ENCODE results near the gene ZNF646.

Gene ZNF646

DNA sequence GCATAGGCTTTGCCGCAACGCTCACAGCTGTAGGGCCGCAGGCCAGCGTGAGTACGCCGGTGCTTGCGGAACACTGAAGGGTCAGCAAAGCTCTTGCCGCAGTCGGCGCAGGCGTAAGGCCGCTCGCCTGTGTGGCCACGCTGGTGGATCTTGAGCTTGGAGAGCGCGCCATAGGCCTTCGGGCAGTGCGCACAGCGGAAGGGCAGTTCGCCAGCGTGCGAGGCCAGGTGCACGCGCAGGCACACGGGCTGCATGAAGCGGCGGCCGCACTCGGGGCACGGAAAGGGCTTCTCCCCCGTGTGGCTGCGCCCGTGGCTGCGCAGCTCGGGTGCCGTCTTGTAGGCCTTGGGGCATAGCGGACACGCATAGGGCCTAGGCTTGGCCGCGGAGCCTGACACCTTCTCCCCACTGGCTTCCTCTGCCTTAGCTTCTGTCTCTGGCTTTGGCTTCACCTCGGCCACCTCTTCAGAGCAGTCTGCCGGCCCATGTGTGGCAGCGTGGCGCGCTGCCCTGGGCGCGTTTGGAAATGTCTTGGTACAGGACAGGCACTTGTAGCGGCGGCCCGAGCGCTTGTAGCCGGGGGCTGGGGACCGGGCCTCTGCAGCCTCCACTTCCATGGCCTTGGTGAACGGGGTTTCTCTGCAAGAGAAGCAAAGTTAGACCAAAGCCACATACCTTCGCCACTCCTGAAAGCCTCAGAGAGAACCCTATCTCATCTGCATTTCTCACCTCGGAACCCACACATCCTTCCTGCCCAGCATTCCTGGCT is 10.2 kb upstream of the ZNF646 start:
- Histone ChIP-seq H3K9me3 (ENCODE audit: insufficient read depth, low read depth, low read length) (no peaks in the 10 kb centered on the region), H3F3A (ENCODE audit: low read depth) (0 out of 2 replicates have a peak, but pooled peaks cover 5% of the 10 kb centered on the region), H3K4me2 (ENCODE audit: low read depth, low read length, poor library complexity, severe bottlenecking) (peak overlapping the region; percentile 75), H3K36me3 (ENCODE audit: insufficient read depth, low read length) (peaks cover 36% of the 10 kb centered on the region; the same call in 1 of the 2 replicates), H3K27me3 (ENCODE audit: insufficient read depth, low read length, poor library complexity, severe bottlenecking) (no peaks in the 10 kb centered on the region), H3K9me2 (replicated peaks; ENCODE audit: low read depth, low read length) (no peaks in the 10 kb centered on the region), H3K4me1 (ENCODE audit: insufficient read depth, low read length, poor library complexity, severe bottlenecking) (peaks cover 27% of the 10 kb centered on the region), H3K79me2 (ENCODE audit: insufficient read depth, low read length) (peaks cover 33% of the 10 kb centered on the region; the same call in 1 of the 2 replicates), H3K4me3 (ENCODE audit: low read length, poor library complexity, severe bottlenecking) (peak overlapping the region; percentile 37), H4K20me1 (ENCODE audit: insufficient read depth, low read length, poor library complexity, severe bottlenecking) (peaks cover 8% of the 10 kb centered on the region), H2AFZ (ENCODE audit: low read length) (no peak overlapping the region), H3K9ac (ENCODE audit: low read depth, low read length, poor library complexity, severe bottlenecking) (peak overlapping the region; percentile 45)
- no peak for TF ChIP-seq EZH2phosphoT487 (IDR thresholded peaks at IDR 0.05; ENCODE audit: borderline replicate concordance)
- TF ChIP-seq, protein P1, sequence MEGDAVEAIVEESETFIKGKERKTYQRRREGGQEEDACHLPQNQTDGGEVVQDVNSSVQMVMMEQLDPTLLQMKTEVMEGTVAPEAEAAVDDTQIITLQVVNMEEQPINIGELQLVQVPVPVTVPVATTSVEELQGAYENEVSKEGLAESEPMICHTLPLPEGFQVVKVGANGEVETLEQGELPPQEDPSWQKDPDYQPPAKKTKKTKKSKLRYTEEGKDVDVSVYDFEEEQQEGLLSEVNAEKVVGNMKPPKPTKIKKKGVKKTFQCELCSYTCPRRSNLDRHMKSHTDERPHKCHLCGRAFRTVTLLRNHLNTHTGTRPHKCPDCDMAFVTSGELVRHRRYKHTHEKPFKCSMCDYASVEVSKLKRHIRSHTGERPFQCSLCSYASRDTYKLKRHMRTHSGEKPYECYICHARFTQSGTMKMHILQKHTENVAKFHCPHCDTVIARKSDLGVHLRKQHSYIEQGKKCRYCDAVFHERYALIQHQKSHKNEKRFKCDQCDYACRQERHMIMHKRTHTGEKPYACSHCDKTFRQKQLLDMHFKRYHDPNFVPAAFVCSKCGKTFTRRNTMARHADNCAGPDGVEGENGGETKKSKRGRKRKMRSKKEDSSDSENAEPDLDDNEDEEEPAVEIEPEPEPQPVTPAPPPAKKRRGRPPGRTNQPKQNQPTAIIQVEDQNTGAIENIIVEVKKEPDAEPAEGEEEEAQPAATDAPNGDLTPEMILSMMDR (conservative IDR thresholded peaks at IDR 0.05; ENCODE audit: low read length) = no peak

DNA sequence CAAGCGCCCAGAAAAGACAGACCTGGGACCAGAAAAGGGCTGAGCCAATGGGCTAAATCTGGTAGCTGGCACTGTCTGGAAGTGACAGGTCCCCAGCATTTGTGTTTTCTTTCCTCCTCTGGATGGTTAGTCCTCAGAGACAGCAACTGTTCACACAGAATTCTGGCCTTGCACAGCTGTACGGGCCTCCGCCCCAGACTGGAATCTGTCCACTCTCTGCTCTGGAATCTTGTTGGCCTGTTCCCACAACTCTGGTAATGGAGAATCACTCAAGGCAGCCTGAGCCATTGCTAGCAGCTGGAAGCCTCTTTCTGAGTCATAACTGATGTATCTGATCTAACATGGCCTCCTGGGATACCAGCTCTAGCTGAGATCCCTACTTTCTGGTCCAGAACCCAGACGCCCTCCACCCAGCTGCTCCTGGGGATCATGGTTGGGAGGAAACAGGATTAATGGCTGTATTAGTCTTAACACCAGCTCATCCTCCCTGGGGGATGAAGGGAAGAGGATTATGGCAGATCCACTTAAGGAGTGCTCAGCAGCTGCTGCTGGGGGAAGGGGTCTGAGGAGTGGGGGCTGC is 9.2 kb upstream of the ZNF646 start:
- 0 out of 2 replicates have a peak, but pooled peaks cover 5% of the 10 kb centered on the region for H3F3A ChIP-seq (ENCODE audit: low read depth)
- TF ChIP-seq EZH2phosphoT487 (IDR thresholded peaks at IDR 0.05; ENCODE audit: borderline replicate concordance) = no peak
- TF ChIP-seq, protein P1 (conservative IDR thresholded peaks at IDR 0.05; ENCODE audit: low read length) = no peak
- peaks cover 31% of the 10 kb centered on the region; the same call in 1 of the 2 replicates for H3K36me3 ChIP-seq (ENCODE audit: insufficient read depth, low read length)
- peaks cover 38% of the 10 kb centered on the region; the same call in 1 of the 2 replicates for H3K79me2 ChIP-seq (ENCODE audit: insufficient read depth, low read length)
- H3K9ac ChIP-seq (ENCODE audit: low read depth, low read length, poor library complexity, severe bottlenecking) = peak overlapping the region; percentile 45
- peak overlapping the region; percentile 75 for H3K4me2 ChIP-seq (ENCODE audit: low read depth, low read length, poor library complexity, severe bottlenecking)
- H3K9me3 ChIP-seq (ENCODE audit: insufficient read depth, low read depth, low read length) = no peaks in the 10 kb centered on the region
- H3K4me1 ChIP-seq (ENCODE audit: insufficient read depth, low read length, poor library complexity, severe bottlenecking) = peaks cover 30% of the 10 kb centered on the region
- H3K27me3 ChIP-seq (ENCODE audit: insufficient read depth, low read length, poor library complexity, severe bottlenecking) = no peaks in the 10 kb centered on the region
- no peak overlapping the region for H2AFZ ChIP-seq (ENCODE audit: low read length)
- H3K4me3 ChIP-seq (ENCODE audit: low read length, poor library complexity, severe bottlenecking) = peak overlapping the region; percentile 37
- H3K9me2 ChIP-seq (replicated peaks; ENCODE audit: low read depth, low read length) = no peaks in the 10 kb centered on the region
- peaks cover 8% of the 10 kb centered on the region for H4K20me1 ChIP-seq (ENCODE audit: insufficient read depth, low read length, poor library complexity, severe bottlenecking)

DNA sequence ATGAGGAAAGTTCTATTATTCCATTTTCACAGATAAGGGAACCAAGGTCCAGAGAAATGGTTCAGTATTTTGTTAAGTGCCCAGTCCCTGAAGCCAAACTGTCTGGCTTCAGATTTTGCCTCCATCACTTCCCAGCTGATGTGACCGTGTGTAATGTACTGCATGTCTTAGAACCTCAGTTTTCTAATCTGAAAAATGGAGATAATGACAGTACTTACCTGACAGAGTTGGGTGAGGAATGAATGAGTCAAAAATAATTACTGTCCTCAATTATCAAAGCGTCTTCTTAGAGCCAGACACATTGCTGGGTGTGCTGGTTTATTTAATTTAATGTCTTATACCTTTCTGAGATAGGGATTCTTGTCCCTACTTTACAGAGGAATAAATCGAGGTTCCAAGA is 6.9 kb upstream of the ZNF646 start:
- Histone ChIP-seq H3K27me3 (ENCODE audit: insufficient read depth, low read length, poor library complexity, severe bottlenecking) (no peaks in the 10 kb centered on the region), H2AFZ (ENCODE audit: low read length) (no peak overlapping the region), H3K36me3 (ENCODE audit: insufficient read depth, low read length) (peaks cover 8% of the 10 kb centered on the region; the same call in 1 of the 2 replicates), H3K4me3 (ENCODE audit: low read length, poor library complexity, severe bottlenecking) (no peak overlapping the region), H4K20me1 (ENCODE audit: insufficient read depth, low read length, poor library complexity, severe bottlenecking) (peaks cover 17% of the 10 kb centered on the region), H3K9ac (ENCODE audit: low read depth, low read length, poor library complexity, severe bottlenecking) (no peak overlapping the region), H3F3A (ENCODE audit: low read depth) (0 out of 2 replicates have a peak, but pooled peaks cover 5% of the 10 kb centered on the region), H3K79me2 (ENCODE audit: insufficient read depth, low read length) (peaks cover 52% of the 10 kb centered on the region), H3K4me1 (ENCODE audit: insufficient read depth, low read length, poor library complexity, severe bottlenecking) (peaks cover 42% of the 10 kb centered on the region), H3K4me2 (ENCODE audit: low read depth, low read length, poor library complexity, severe bottlenecking) (no peak overlapping the region), H3K9me2 (replicated peaks; ENCODE audit: low read depth, low read length) (no peaks in the 10 kb centered on the region), H3K9me3 (ENCODE audit: insufficient read depth, low read depth, low read length) (no peaks in the 10 kb centered on the region)
- no peak for TF ChIP-seq EZH2phosphoT487 (IDR thresholded peaks at IDR 0.05; ENCODE audit: borderline replicate concordance)
- TF ChIP-seq, protein P1 (conservative IDR thresholded peaks at IDR 0.05; ENCODE audit: low read length) = no peak
